GM12891 (cell line): ENCODE measurements around the gene SPON2.

Experiments
- POLR2AphosphoS5 ChIP-seq: IDR thresholded peaks from 2 replicates; pipeline ENCODE4 v1.6.1; 2011; ENCODE audit warnings: low read depth, low read length, control low read depth
- TAF1 ChIP-seq: IDR thresholded peaks from 2 replicates; pipeline ENCODE4 v1.6.1; 2011; ENCODE audit warnings: low read depth, low read length, control low read depth

DNA sequence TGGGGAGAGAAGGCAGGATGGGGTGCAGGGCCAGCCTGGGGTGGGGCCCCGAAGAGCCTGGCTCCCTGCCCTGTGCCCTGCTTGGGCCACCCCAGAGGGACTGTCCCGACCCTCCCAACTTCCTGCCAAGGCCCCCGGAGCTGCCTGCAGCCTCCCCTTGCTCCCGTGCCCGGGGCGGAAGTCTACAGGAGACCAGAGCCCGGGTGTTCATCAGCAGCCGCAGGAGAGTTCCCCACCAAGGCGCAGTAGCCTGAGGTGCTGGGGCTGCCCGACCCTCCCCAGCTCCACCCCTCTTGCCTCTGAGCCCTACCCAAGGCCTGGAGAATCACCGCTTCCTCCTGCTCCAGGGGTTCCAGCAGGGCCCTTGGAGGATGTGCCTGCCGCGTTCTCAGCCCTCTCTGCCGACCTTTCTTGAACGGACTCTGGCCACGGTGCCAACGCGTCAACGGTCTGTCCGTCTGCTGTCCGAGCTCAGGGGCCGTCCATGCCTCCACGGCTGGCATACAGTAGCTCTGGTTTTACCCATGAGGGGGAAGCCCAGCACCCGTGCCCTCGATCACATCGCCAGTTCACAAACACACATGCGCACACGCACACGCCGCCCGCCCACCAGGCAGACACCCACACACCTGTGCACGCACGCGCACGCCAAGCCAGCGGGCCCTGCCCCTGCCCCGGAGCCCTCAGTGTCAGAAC lies 36.0 kb upstream of the SPON2 start:
- TF ChIP-seq POLR2AphosphoS5: no peak
- TF ChIP-seq TAF1: no peak
